Osteoblast (primary cell): Measurements from ENCODE around the gene BBX. TPM values are rescaled to one million over a fixed set of nuclear protein-coding genes. Genes with fewer than 3 reads are reported as not detected.

Source experiments
- DNase-seq: peaks from one replicate; pipeline ENCODE4 v3.0.0; 2011; ENCODE audit warnings: low spot score, mixed read lengths; ENCODE audit not compliant: insufficient read length; ENCODE audit errors: missing footprints
- H2AFZ ChIP-seq: 2 replicates; pipeline ENCODE4 v1.6.0; 2011; ENCODE audit warnings: mild to moderate bottlenecking, low read length
- H3K27ac ChIP-seq: 2 replicates; pipeline ENCODE4 v1.5.1; 2011; ENCODE audit warnings: mild to moderate bottlenecking, low read depth, low read length, moderate library complexity
- H3K27me3 ChIP-seq: 2 replicates; pipeline ENCODE4 v1.6.0; 2012; ENCODE audit warnings: mild to moderate bottlenecking, control low read depth, inconsistent platforms, low read length, moderate library complexity; ENCODE audit not compliant: insufficient read depth
- H3K36me3 ChIP-seq: 2 replicates; pipeline ENCODE4 v1.5.1; 2011; ENCODE audit warnings: mild to moderate bottlenecking, low read length, control low read depth, moderate library complexity; ENCODE audit not compliant: insufficient read depth
- H3K4me1 ChIP-seq: 2 replicates; pipeline ENCODE4 v1.5.1; 2011; ENCODE audit warnings: mild to moderate bottlenecking, low read length, control low read depth, moderate library complexity; ENCODE audit not compliant: insufficient read depth
- H3K4me2 ChIP-seq: 2 replicates; pipeline ENCODE4 v1.6.0; 2011; ENCODE audit warnings: mild to moderate bottlenecking, low read length; ENCODE audit not compliant: insufficient read depth
- H3K4me3 ChIP-seq: fragments of 200-600 bp; sonication (generic); 3 replicates; pipeline ENCODE4 v1.5.1; 2012; ENCODE audit warnings: mild to moderate bottlenecking, low read length, inconsistent platforms; ENCODE audit not compliant: insufficient read depth
- H3K79me2 ChIP-seq: 2 replicates; pipeline ENCODE4 v1.6.0; 2012; ENCODE audit warnings: mild to moderate bottlenecking, low read length, control low read depth, inconsistent platforms; ENCODE audit not compliant: insufficient read depth
- H3K9me3 ChIP-seq: 2 replicates; pipeline ENCODE4 v1.5.1; 2011; ENCODE audit warnings: low read depth, low read length, control low read depth
- H4K20me1 ChIP-seq: 2 replicates; pipeline ENCODE4 v1.6.0; 2012; ENCODE audit warnings: mild to moderate bottlenecking, low read length, control low read depth; ENCODE audit not compliant: insufficient read depth
- CTCF ChIP-seq: IDR thresholded peaks from 2 replicates; pipeline ENCODE4 v1.5.1; 2011; ENCODE audit warnings: mild to moderate bottlenecking, low read depth, low read length, moderate library complexity; ENCODE audit errors: extremely low read depth
- total RNA-seq: library from RNA; depleted of rRNA; stranded (reverse); fragments of >200 nt; gene quantifications from 2 replicates; pipeline ENCODE4 v1.2.3, GENCODE V29; 2012

The BBX gene
- total RNA-seq, 1 donor = 66.6 TPM

- H3K27ac ChIP-seq = no peak overlapping the region
- no peaks in the 10 kb centered on the region for H4K20me1 ChIP-seq
- H3K4me2 ChIP-seq = no peak overlapping the region
- no peak overlapping the region for H2AFZ ChIP-seq
- H3K4me3 ChIP-seq = no peak overlapping the region
- H3K4me1 ChIP-seq = peaks cover 5% of the 10 kb centered on the region
- no peaks in the 10 kb centered on the region for H3K36me3 ChIP-seq
- peaks cover 19% of the 10 kb centered on the region for H3K27me3 ChIP-seq
- TF ChIP-seq CTCF = no peak
- DNase-seq = no peak
- no peaks in the 10 kb centered on the region for H3K9me3 ChIP-seq
- no peaks in the 10 kb centered on the region for H3K79me2 ChIP-seq
These were observed 294.3 kb downstream of the BBX start for GRCh38 chr3:107817076-107817475.

GRCh38 chr3:107818025-107818424 lies 295.3 kb downstream of the BBX start:
- H3K4me3 ChIP-seq = no peak overlapping the region
- H3K79me2 ChIP-seq = no peaks in the 10 kb centered on the region
- no peaks in the 10 kb centered on the region for H4K20me1 ChIP-seq
- H3K27me3 ChIP-seq = peaks cover 25% of the 10 kb centered on the region
- H3K4me2 ChIP-seq = no peak overlapping the region
- H2AFZ ChIP-seq = no peak overlapping the region
- H3K36me3 ChIP-seq = no peaks in the 10 kb centered on the region
- TF ChIP-seq CTCF = no peak
- no peaks in the 10 kb centered on the region for H3K9me3 ChIP-seq
- no peaks in the 10 kb centered on the region for H3K4me1 ChIP-seq
- no peak overlapping the region for H3K27ac ChIP-seq
- DNase-seq = no peak

GRCh38 chr3:107819656-107820055 lies 296.9 kb downstream of the BBX start:
- no peak for TF ChIP-seq CTCF
- Histone ChIP-seq H3K9me3 (no peaks in the 10 kb centered on the region), H3K4me3 (no peak overlapping the region), H3K79me2 (no peaks in the 10 kb centered on the region), H3K36me3 (no peaks in the 10 kb centered on the region), H3K27ac (no peak overlapping the region), H2AFZ (no peak overlapping the region), H3K4me2 (no peak overlapping the region), H3K27me3 (peaks cover 25% of the 10 kb centered on the region), H3K4me1 (no peaks in the 10 kb centered on the region), H4K20me1 (no peaks in the 10 kb centered on the region)
- DNase-seq = no peak

- Histone ChIP-seq H3K79me2 (no peaks in the 10 kb centered on the region), H3K4me3 (no peak overlapping the region), H3K27ac (no peak overlapping the region), H3K4me1 (no peaks in the 10 kb centered on the region), H3K27me3 (peaks cover 17% of the 10 kb centered on the region), H4K20me1 (no peaks in the 10 kb centered on the region), H3K36me3 (no peaks in the 10 kb centered on the region), H3K4me2 (no peak overlapping the region), H3K9me3 (no peaks in the 10 kb centered on the region), H2AFZ (no peak overlapping the region)
- no peak for DNase-seq
- TF ChIP-seq CTCF = no peak
These were observed 299.5 kb downstream of the BBX start for GRCh38 chr3:107822308-107822707.
